ENCODE measurements around the gene RPL12. TPM values are rescaled to one million over a fixed set of nuclear protein-coding genes. Genes with fewer than 3 reads are reported as not detected.
A peak's percentile ranks its signal among the peaks of the same experiment; 100 is the strongest.

RPL12 gene
- total RNA-seq, 2 donors from 2014 or later = 806 to 1,256 TPM

- H3K27ac ChIP-seq = no peak overlapping the region
Measured at GRCh38 chr9:127491516-127491915, 40.3 kb upstream of the RPL12 start.

GRCh38 chr9:127490535-127491230, 39.5 kb upstream of the RPL12 start:
- ATAC-seq (ENCODE audit: insufficient number of reproducible peaks, low FRiP score, low read depth) = no peak
- Histone ChIP-seq H3K27me3 (replicated peaks; ENCODE audit: insufficient read depth) (no peaks in the 10 kb centered on the region), H3K4me1 (ENCODE audit: control insufficient read depth in 1 of 2, low read depth in 2 of 2) (peaks cover 3 to 14% of the 10 kb centered on the region in 2 donors), H3K27ac (no peak overlapping the region), H3K4me3 (no peak overlapping the region), H3K9me3 (no peaks in the 10 kb centered on the region), H3K36me3 (peaks cover 63% of the 10 kb centered on the region)
- no peak for TF ChIP-seq CTCF (IDR thresholded peaks at IDR 0.05)
- no peak for DNase-seq (ENCODE audit: low spot score)

More at GRCh38 chr9:127491516-127491915, 40.3 kb upstream of the RPL12 start:
- DNase-seq (ENCODE audit: low spot score) = no peak
- peaks cover 60% of the 10 kb centered on the region for H3K36me3 ChIP-seq
- H3K27me3 ChIP-seq (replicated peaks; ENCODE audit: insufficient read depth) = no peaks in the 10 kb centered on the region
- ATAC-seq (ENCODE audit: insufficient number of reproducible peaks, low FRiP score, low read depth) = no peak
- no peak for TF ChIP-seq CTCF (IDR thresholded peaks at IDR 0.05)
- H3K4me1 ChIP-seq (ENCODE audit: control insufficient read depth in 1 of 2, low read depth in 2 of 2) = peaks cover 6 to 21% of the 10 kb centered on the region in 2 donors
- no peaks in the 10 kb centered on the region for H3K9me3 ChIP-seq
- H3K4me3 ChIP-seq = no peak overlapping the region

- H3K4me3 ChIP-seq = no peak overlapping the region
- DNase-seq (ENCODE audit: low spot score) = no peak
Measured at GRCh38 chr9:127489471-127490115, 38.4 kb upstream of the RPL12 start.

GRCh38 chr9:127488946-127489345, 37.7 kb upstream of the RPL12 start:
- Histone ChIP-seq H3K4me3 (no peak overlapping the region), H3K36me3 (peaks cover 65% of the 10 kb centered on the region)

More at GRCh38 chr9:127489471-127490115, 38.4 kb upstream of the RPL12 start:
- Histone ChIP-seq H3K27me3 (replicated peaks; ENCODE audit: insufficient read depth) (no peaks in the 10 kb centered on the region), H3K27ac (peak overlapping the region in 1 of 2 donors; percentile 5), H3K36me3 (peaks cover 66% of the 10 kb centered on the region), H3K4me1 (ENCODE audit: control insufficient read depth in 1 of 2, low read depth in 2 of 2) (peaks cover 0 to 4% of the 10 kb centered on the region in 2 donors), H3K9me3 (no peaks in the 10 kb centered on the region)
- no peak for TF ChIP-seq CTCF (IDR thresholded peaks at IDR 0.05)
- no peak for ATAC-seq (ENCODE audit: insufficient number of reproducible peaks, low FRiP score, low read depth)

More at GRCh38 chr9:127488946-127489345, 37.7 kb upstream of the RPL12 start:
- no peak for TF ChIP-seq CTCF (IDR thresholded peaks at IDR 0.05)
- DNase-seq (ENCODE audit: low spot score) = no peak
- no peaks in the 10 kb centered on the region for H3K27me3 ChIP-seq (replicated peaks; ENCODE audit: insufficient read depth)
- no peaks in the 10 kb centered on the region for H3K4me1 ChIP-seq (ENCODE audit: control insufficient read depth in 1 of 2, low read depth in 2 of 2)
- no peak for ATAC-seq (ENCODE audit: insufficient number of reproducible peaks, low FRiP score, low read depth)
- no peaks in the 10 kb centered on the region for H3K9me3 ChIP-seq
- H3K27ac ChIP-seq = no peak overlapping the region
